Muscle of back (tissue), 11 donors: ENCODE results near the gene NOX3. TPM values are rescaled to one million over a fixed set of nuclear protein-coding genes. Genes with fewer than 3 reads are reported as not detected.
"Not testable (repeated sequence)": the region's sequence is repeated elsewhere in the genome, so short reads cannot be mapped to it uniquely, and the experiment has no call there.

ENCODE experiments used
- DNase-seq, 3 donors: peaks; one replicate each; pipeline versions ENCODE4 v3.0.0 to v3.0.0-alpha.2; 2013
- polyA plus RNA-seq, 10 donors: library from polyadenylated mRNA; unstranded; fragments of 120-200 nt; gene quantifications; one replicate each; pipeline ENCODE4 v1.2.1, GENCODE V29; 2013; ENCODE audit not compliant: insufficient read length in 10 of 10

The NOX3 gene
- polyA plus RNA-seq, 10 donors, result not detected

DNA sequence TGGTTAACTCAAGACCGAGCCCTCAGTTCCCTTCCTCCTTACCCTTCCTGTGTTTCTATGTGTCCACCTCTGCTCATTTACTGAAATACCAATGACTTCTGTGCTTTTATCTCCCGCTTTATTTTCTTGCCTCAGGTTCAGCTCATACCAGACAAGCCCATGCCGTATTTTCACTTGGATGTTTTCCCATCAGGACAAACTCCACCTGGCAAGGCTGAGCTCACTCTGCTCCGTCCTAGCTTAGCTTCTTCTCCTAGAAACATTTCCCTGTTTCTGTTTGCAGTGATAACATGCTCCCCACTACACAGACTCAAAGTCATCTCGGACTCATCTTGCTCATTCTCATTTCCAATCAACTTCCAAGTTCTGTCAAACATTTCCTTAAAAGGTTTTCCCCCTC, 84.4 kb downstream of the NOX3 start:
- no peak for DNase-seq

DNA sequence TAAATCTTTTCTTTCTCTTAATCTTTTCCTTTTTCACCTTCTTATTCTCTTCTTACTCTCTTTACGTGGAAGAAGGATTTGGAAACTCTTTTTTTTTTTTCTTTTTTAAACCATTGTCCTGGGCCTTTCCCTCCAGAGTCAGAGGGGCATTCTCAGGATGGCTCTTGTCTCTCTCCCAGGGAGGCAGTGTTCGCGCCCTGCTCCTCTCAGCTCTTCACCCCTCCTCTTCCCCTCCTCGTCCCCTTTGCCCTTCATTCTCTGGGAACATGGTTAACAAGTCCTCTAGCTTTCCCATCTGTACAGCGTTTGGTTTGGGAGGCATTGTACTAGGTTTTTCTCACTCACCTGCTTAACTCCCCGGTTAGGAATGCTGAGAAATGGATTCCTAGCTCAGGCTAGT, 89.3 kb downstream of the NOX3 start:
- no peak for DNase-seq

DNA sequence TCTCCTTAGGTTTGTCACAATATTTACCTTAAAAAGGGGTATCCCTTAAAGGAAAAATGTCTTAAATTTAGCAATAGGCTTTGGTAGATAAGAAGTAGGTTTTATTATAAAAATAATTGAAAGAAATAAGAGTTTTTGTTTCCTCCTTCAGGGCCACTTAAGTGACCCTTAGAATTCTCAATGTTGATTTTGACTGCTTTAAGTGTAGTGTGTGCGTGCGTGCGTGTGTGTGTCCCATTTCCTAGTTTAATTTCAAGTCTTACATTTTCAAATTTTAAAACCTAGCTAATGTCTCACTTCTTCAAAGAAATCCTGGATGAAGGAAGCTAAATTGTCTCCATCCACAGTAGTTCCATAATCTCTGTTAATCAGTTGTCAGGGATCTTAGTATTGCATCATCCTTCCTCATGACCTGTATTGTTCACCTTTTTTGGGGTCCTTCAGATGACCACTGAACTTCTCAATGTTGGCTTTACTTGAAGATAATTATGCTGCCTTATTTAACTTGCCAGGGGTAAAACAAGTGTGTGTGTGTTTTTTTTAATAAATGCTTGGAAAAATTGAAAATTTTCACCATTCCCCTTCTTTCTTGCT, 90.7 kb downstream of the NOX3 start:
- DNase-seq, result no peak

DNA sequence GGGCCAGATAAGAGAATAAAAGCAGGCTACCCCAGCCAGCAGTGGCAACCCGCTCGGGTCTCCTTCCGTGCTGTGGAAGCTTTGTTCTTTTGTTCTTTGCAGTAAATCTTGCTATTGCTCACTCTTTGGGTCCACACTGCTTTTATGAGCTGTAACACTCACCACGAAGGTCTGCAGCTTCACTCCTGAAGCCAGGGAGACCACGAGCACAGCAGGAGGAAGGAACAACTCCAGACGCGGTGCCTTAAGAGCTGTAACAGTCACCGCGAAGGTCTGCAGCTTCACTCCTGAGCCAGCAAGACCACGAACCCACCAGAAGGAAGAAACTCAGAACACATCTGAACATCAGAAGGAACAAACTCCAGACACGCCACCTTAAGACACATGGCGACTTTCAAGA, 91.6 kb downstream of the NOX3 start:
- not testable (repeated sequence) for DNase-seq

DNA sequence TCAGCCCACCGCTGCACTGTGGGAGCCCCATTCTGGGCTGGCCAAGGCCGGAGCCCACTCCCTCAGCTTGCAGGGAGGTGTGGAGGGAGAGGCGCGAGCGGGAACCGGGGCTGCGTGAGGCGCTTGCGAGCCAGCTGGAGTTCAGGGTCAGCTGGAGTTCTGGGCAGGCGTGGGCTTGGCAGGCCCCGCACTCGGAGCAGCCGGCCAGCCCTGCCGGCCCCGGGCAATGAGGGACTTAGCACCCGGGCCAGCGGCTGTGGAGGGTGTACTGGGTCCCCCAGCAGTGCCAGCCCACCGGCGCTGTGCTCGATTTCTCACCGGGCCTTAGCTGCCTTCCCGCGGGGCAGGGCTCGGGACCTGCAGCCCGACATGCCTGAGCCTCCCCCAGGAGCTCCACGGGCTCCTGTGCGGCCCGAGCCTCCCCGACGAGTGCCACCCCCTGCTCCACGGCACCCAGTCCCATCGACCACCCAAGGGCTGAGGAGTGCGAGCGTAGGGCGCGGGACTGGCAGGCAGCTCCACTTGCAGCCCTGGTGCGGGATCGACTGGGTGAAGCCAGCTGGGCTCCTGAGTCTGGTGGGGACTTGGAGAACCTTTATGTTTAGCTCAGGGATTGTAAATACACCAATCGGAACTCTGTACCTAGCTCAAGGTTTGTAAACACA, 92.5 kb downstream of the NOX3 start:
- not testable (repeated sequence) for DNase-seq

DNA sequence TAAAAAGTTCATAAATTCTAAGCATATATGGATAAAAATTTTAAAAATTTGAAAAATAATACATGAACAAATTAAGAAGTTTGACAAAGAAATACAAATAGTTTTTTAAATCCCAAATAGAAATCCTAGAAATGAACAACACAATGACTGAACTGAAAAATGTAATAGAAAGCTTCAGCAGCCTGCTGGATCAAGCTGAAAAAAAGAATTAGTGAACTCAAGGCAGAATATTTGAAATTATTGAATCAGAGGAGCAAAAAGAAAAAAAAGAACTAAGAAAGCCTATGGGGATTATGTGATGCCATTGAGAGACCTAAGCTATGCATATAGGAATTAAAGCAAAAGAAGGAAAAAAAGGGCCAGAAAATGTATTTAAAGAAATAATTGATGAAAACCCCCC, 101.5 kb downstream of the NOX3 start:
- no peak for DNase-seq

DNA sequence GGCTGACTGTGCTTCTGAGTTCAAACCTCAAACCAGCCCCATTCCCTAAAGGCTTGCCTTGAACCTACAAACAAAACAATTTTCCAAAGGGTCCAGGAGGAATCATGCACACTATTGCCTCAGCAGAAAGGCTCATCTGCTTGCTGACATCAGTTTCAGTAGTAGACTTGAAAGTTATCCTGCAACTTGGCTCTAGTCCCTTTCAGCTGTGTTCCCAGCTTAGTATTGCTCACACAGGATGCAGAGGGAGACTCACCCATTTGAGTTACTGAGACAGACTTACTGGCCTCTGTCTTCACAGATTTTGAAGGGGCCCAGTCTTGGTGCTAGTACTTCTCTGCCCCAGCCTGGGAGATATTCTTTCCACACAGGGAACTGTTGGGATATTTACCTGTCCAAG, 102.8 kb downstream of the NOX3 start:
- no peak for DNase-seq

DNA sequence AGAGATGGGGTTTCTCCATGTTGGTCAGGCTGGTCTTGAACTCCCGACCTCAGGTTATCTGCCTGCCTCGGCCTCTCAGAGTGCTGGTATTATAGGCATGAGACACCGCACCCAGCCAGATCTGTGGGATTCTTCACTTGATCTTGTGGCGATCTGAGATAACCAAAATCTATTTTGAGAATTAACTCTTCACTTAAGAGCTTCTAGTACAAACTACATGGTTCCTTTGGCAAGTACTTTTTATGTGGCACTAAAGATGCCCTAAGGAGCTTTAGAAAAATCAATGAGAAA, 103.6 kb downstream of the NOX3 start:
- DNase-seq, result no peak

DNA sequence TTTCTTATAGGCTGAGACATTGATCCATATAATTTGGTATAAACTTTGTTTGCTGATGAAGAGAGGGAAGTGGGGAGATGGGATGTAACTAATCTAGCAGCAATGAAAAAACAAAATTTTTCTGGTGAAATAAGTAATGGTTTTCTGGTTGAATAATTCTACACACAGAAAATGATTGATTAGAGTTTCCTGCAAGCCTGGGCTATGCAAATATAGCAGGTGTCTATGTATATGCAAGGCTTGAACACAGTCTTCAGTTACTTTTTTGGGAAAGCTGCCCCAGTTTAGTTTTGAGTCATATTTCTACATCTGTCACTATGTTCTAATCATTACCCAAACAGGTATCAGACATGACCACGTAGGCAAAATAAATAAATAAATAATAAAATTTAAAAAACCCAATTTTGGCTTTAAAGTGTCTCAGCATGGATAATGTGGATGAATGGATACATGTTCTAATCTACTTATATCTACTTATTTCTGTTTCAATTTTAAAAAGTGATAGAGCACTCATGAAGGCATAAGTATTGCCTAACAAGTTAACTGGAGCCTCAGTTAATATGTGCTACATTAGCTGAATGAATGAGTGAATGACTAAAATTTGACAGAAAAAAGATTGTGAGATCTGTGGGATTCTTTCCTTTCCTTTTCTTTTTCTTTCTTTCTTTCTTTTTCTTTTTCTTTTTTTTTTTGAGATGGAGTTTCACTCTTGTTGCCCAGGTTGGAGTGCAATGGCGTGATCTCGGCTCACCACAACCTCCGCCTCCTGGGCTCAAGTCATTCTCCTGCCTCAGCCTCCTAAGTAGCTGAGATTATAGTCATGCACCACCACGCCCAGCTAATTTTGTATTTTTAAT, 104.1 kb downstream of the NOX3 start:
- DNase-seq, result no peak

DNA sequence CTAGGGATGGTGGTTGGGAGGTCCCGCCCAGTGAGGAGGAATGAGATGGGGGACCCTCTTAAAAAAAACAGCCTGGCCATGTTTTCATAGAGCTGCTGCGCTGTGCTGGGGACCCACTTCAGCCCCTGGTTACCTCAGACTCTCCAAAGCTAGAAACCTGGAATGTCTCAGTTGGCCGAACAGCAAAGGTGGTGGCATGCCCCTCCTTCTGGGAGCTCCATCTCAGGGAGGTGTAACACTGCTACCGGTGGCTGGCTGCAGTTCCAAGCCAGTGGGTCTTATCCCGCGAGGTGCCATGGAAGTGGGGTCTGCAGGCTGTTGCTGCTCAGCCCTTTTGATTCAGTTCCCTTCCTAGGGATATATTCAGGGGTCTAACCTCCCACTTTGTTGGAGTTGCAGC, 105.7 kb downstream of the NOX3 start:
- no peak for DNase-seq

DNA sequence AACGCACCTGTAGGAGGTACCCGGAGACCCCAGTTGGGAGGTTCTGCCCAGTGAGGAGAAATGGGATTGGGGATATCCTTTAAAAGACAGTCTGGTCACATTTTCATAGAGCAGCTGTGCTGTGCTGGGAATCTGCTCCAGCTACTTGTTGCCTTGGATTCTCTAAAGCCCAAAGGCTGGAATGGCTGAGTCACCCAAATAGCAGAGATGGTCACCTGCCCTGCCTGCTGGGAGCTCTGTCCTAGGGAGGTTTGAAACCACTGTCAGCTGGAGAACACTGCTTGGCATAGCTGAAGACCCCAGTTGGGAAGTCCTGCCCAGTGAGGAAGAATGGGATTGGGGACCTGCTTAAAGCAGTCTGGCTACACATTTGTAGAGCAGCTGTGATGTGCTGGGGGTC, 106.5 kb downstream of the NOX3 start:
- no peak for DNase-seq

DNA sequence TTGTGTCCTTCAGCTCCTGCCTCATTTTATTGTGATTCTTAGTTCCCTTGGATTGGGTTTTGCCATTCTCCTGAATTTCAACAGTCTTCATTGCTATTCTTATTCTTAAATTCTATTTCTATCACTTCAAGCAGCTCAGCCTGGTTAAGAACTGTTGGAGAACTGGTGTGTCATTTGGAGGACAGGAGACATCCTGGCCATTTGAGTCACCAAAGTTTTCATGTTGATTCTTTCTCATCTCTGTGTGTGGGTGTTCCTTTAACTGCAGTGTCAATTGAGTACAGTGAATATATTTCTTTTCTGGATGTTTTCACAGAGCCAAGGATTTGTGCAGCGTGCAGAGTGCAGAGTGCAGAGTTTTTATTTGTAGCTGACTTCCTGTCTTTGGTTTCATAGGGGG, 107.8 kb downstream of the NOX3 start:
- DNase-seq, result no peak

DNA sequence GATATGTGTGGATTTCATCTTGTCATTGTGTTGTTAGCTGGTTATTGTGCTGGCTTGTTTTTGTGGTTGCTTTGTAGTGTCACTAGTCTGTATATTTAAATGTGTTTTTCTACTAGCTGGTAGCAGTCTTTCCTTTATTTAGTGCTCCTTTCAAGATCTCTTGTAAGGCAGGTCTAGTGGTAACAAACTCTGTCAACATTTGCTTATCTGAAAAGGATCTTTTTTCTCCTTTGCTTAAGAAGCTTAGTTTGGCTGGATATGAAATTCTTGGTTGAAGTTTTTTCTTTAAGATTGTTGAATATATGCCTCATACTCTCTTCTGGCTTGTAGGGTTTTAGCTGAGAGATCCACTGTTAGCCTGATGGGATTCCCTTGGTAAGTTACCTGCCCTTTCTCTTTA, 108.7 kb downstream of the NOX3 start:
- no peak for DNase-seq

Other genes starting within 250 kb of the NOX3 start
- 1 to 10 TPM in 1 of 10 donors, under 1 TPM in 9; 0.30 to 1.4 (median 0.49) TPM for gene CLDN20, start 191.8 kb downstream of the NOX3 start, polyA plus RNA-seq
- gene TFB1M, start 141.4 kb downstream of the NOX3 start, polyA plus RNA-seq, result 10 to 100 TPM in 8 of 10 donors, 1 to 10 TPM in 2; 8.9 to 18.1 (median 13.3) TPM